MM.1S (cell line): ENCODE measurements around the gene NTM.

Experiments used
- DNase-seq: peaks from one replicate; pipeline ENCODE4 v3.0.0-alpha.2; 2015
- H2AFZ ChIP-seq: fragments of 300-600 bp; sonication (generic); 2 replicates; pipeline ENCODE4 v1.6.0; 2016; ENCODE audit warnings: antibody characterized with exemption, low read length
- H3F3A ChIP-seq: fragments of 300-600 bp; sonication (generic); 2 replicates; pipeline ENCODE4 v1.6.1; 2016; ENCODE audit warnings: mild to moderate bottlenecking, antibody characterized with exemption, low read length, moderate library complexity, mixed read lengths; ENCODE audit not compliant: insufficient read depth
- H3K27ac ChIP-seq: fragments of 300-600 bp; sonication (generic); 2 replicates; pipeline ENCODE4 v1.5.1; 2016; ENCODE audit warnings: mild to moderate bottlenecking, low read length
- H3K27me3 ChIP-seq: fragments of 300-600 bp; sonication (generic); replicated peaks from 2 replicates; pipeline ENCODE4 v1.6.0; 2016; ENCODE audit warnings: low read length; ENCODE audit not compliant: insufficient read depth
- H3K36me3 ChIP-seq: fragments of 300-600 bp; sonication (generic); replicated peaks from 2 replicates; pipeline ENCODE4 v1.6.1; 2016; ENCODE audit warnings: mild to moderate bottlenecking, low read length, mixed read lengths; ENCODE audit not compliant: insufficient read depth
- H3K4me1 ChIP-seq: fragments of 300-600 bp; sonication (generic); 2 replicates; pipeline ENCODE4 v1.6.1; 2016; ENCODE audit warnings: low read length, mixed read lengths
- H3K4me2 ChIP-seq: fragments of 300-600 bp; sonication (generic); 2 replicates; pipeline ENCODE4 v1.6.0; 2016; ENCODE audit warnings: low read depth, low read length
- H3K4me3 ChIP-seq: fragments of 300-600 bp; sonication (generic); 2 replicates; pipeline ENCODE4 v1.5.1; 2016; ENCODE audit warnings: low read length, mixed read lengths
- H3K79me2 ChIP-seq: fragments of 300-600 bp; sonication (generic); 2 replicates; pipeline ENCODE4 v1.6.1; 2016; ENCODE audit warnings: mixed run types, low read length, mixed read lengths
- H3K9ac ChIP-seq: fragments of 300-600 bp; sonication (generic); 2 replicates; pipeline ENCODE4 v1.6.1; 2016; ENCODE audit warnings: low read length, mixed read lengths
- H3K9me2 ChIP-seq: fragments of 300-600 bp; sonication (generic); replicated peaks from 2 replicates; pipeline ENCODE4 v1.6.1; 2016; ENCODE audit warnings: mild to moderate bottlenecking, low read length, mixed read lengths; ENCODE audit not compliant: insufficient read depth
- H3K9me3 ChIP-seq: fragments of 300-600 bp; sonication (generic); replicated peaks from 2 replicates; pipeline ENCODE4 v1.6.1; 2016; ENCODE audit warnings: mild to moderate bottlenecking, low read length, mixed read lengths; ENCODE audit not compliant: insufficient read depth
- H4K20me1 ChIP-seq: fragments of 300-600 bp; sonication (generic); 2 replicates; pipeline ENCODE4 v1.6.1; 2016; ENCODE audit warnings: mild to moderate bottlenecking, low read length, moderate library complexity, mixed read lengths; ENCODE audit not compliant: insufficient read depth
- CTCF ChIP-seq: fragments of 300-600 bp; sonication (generic); IDR thresholded peaks from 2 replicates; pipeline ENCODE4 v1.5.1; 2016; ENCODE audit warnings: antibody characterized with exemption, low read length, mixed read lengths
- EZH2 ChIP-seq: fragments of 300-600 bp; sonication (generic); optimal IDR thresholded peaks from 2 replicates; pipeline ENCODE3; 2017; ENCODE audit warnings: low read depth, mild to moderate bottlenecking, antibody characterized with exemption, low read length, mixed read lengths
- EZH2phosphoT487 ChIP-seq: fragments of 300-600 bp; sonication (generic); IDR thresholded peaks from 2 replicates; pipeline ENCODE4 v1.6.1; 2018; ENCODE audit warnings: antibody characterized with exemption, low read length

The NTM gene

GRCh38 chr11:131642756-131643531 is 272.5 kb downstream of the NTM start:
- Histone ChIP-seq H4K20me1 (no peaks in the 10 kb centered on the region), H3K9me3 (no peaks in the 10 kb centered on the region), H3K4me3 (no peak overlapping the region), H3K79me2 (no peaks in the 10 kb centered on the region), H3K4me1 (no peaks in the 10 kb centered on the region), H3F3A (no peaks in the 10 kb centered on the region), H3K4me2 (no peak overlapping the region), H3K36me3 (no peaks in the 10 kb centered on the region), H2AFZ (no peak overlapping the region), H3K9ac (no peak overlapping the region), H3K27ac (no peak overlapping the region), H3K9me2 (no peaks in the 10 kb centered on the region), H3K27me3 (no peaks in the 10 kb centered on the region)
- no peak for DNase-seq
- TF ChIP-seq EZH2: no peak
- TF ChIP-seq CTCF: no peak
- no peak for TF ChIP-seq EZH2phosphoT487

- Histone ChIP-seq H3K4me1 (no peaks in the 10 kb centered on the region), H3K9ac (no peak overlapping the region), H3K4me3 (no peak overlapping the region), H3K27me3 (no peaks in the 10 kb centered on the region), H3K9me3 (no peaks in the 10 kb centered on the region), H3K27ac (no peak overlapping the region), H3K4me2 (no peak overlapping the region), H3F3A (no peaks in the 10 kb centered on the region), H3K79me2 (no peaks in the 10 kb centered on the region), H4K20me1 (no peaks in the 10 kb centered on the region), H3K9me2 (no peaks in the 10 kb centered on the region), H2AFZ (no peak overlapping the region), H3K36me3 (no peaks in the 10 kb centered on the region)
- no peak for TF ChIP-seq EZH2phosphoT487
- no peak for TF ChIP-seq EZH2
- no peak for TF ChIP-seq CTCF
- DNase-seq: no peak
These were observed 273.9 kb downstream of the NTM start for GRCh38 chr11:131644204-131644795.

GRCh38 chr11:131645237-131645636 is 274.8 kb downstream of the NTM start:
- Histone ChIP-seq H3K9me2 (no peaks in the 10 kb centered on the region), H3K9ac (no peak overlapping the region), H3K27me3 (no peaks in the 10 kb centered on the region), H3K4me2 (no peak overlapping the region), H4K20me1 (no peaks in the 10 kb centered on the region), H3K4me1 (no peaks in the 10 kb centered on the region), H3K9me3 (no peaks in the 10 kb centered on the region), H3K4me3 (no peak overlapping the region), H3K27ac (no peak overlapping the region), H2AFZ (no peak overlapping the region), H3K36me3 (no peaks in the 10 kb centered on the region), H3K79me2 (no peaks in the 10 kb centered on the region), H3F3A (no peaks in the 10 kb centered on the region)
- no peak for DNase-seq
- TF ChIP-seq EZH2phosphoT487: no peak

GRCh38 chr11:131649856-131650255 is 279.4 kb downstream of the NTM start:
- H2AFZ ChIP-seq: no peak overlapping the region
- H3K27ac ChIP-seq: no peak overlapping the region
- no peak for TF ChIP-seq EZH2
- TF ChIP-seq CTCF: no peak
- no peak for TF ChIP-seq EZH2phosphoT487
- H3K79me2 ChIP-seq: no peaks in the 10 kb centered on the region
- H3K9me3 ChIP-seq: no peaks in the 10 kb centered on the region
- no peaks in the 10 kb centered on the region for H3K4me1 ChIP-seq
- H3K27me3 ChIP-seq: no peaks in the 10 kb centered on the region
- H3K9ac ChIP-seq: no peak overlapping the region
- H4K20me1 ChIP-seq: no peaks in the 10 kb centered on the region
- no peak for DNase-seq
- H3K4me3 ChIP-seq: no peak overlapping the region
- no peaks in the 10 kb centered on the region for H3K9me2 ChIP-seq
- H3K4me2 ChIP-seq: no peak overlapping the region
- no peaks in the 10 kb centered on the region for H3K36me3 ChIP-seq
- no peaks in the 10 kb centered on the region for H3F3A ChIP-seq
